Testis (tissue), 2 donors: ENCODE data around the gene AUH.

Experiments
- POLR2A ChIP-seq: fragments of 450-650 bp; IDR thresholded peaks from one replicate; pipeline ENCODE4 v1.6.1; 2017; ENCODE audit warnings: antibody characterized with exemption, mild to moderate bottlenecking, moderate library complexity
- TF ChIP-seq, protein P1 (sequence below), 3 experiments: fragments of 450-650 bp in 2 of 3; fragments of 200-600 bp in 1 of 3; sonication (generic) in 1 of 3; IDR thresholded peaks; one replicate each; pipeline ENCODE4 v1.5.1; 2016 to 2019; ENCODE audit warnings: antibody characterized with exemption in 3 of 3, mild to moderate bottlenecking in 2 of 3, moderate library complexity in 1 of 3

DNA sequence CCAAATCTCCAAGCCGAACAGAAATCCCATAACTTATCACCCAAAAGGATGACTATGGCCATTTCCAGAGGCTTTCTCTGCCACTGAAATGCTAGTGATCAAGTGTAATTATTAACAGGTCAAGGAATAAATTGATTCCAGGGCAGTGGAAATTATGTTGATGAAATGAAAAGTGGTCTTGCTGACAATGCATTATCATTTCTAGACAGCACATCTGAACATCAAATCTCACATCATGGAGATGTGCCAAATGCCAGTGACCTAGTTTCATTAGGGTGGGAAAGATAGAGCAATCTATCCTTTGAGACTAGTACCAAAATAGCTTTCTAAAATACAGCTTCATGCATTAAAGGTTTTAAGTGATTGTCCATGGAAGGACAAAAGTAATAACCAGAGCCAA, 86.1 kb downstream of the AUH start:
- TF ChIP-seq, protein P1, sequence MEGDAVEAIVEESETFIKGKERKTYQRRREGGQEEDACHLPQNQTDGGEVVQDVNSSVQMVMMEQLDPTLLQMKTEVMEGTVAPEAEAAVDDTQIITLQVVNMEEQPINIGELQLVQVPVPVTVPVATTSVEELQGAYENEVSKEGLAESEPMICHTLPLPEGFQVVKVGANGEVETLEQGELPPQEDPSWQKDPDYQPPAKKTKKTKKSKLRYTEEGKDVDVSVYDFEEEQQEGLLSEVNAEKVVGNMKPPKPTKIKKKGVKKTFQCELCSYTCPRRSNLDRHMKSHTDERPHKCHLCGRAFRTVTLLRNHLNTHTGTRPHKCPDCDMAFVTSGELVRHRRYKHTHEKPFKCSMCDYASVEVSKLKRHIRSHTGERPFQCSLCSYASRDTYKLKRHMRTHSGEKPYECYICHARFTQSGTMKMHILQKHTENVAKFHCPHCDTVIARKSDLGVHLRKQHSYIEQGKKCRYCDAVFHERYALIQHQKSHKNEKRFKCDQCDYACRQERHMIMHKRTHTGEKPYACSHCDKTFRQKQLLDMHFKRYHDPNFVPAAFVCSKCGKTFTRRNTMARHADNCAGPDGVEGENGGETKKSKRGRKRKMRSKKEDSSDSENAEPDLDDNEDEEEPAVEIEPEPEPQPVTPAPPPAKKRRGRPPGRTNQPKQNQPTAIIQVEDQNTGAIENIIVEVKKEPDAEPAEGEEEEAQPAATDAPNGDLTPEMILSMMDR (IDR thresholded peaks at IDR 0.05), result no peak
- TF ChIP-seq POLR2A, result no peak
